Skin epidermis (tissue), 12 donors: ENCODE data around the gene MAMDC4.

Experiments used
- H3K27ac ChIP-seq, 21 experiments: fragments of 200-600 bp; sonication (generic) in 11 of 21; one replicate each; pipeline ENCODE4 v1.5.0; 2020; ENCODE audit warnings: mild to moderate bottlenecking in 3 of 21, inconsistent platforms in 2 of 21, moderate library complexity in 2 of 21
- H3K4me3 ChIP-seq, 7 experiments: fragments of 200-600 bp; sonication (generic) in 2 of 7; one replicate each; pipeline ENCODE4 v1.5.0; 2020; ENCODE audit warnings: inconsistent platforms in 2 of 7, mild to moderate bottlenecking in 2 of 7, moderate library complexity in 1 of 7

The MAMDC4 gene

GRCh38 chr9:136902259-136902821, 50.2 kb downstream of the MAMDC4 start:
- H3K27ac ChIP-seq = peak overlapping the region; percentile 65 to 99 (median 90)
- peak overlapping the region in 1 of 7 experiments; percentile 20 for H3K4me3 ChIP-seq

GRCh38 chr9:136903041-136903554, 51.0 kb downstream of the MAMDC4 start:
- peak overlapping the region in 20 of 21 experiments; percentile 66 to 99 (median 90) for H3K27ac ChIP-seq
- H3K4me3 ChIP-seq = no peak overlapping the region

GRCh38 chr9:136906266-136906665, 54.1 kb downstream of the MAMDC4 start:
- Histone ChIP-seq H3K27ac (peak overlapping the region in 3 of 21 experiments; percentile 35 to 50 (median 46)), H3K4me3 (no peak overlapping the region)

DNA sequence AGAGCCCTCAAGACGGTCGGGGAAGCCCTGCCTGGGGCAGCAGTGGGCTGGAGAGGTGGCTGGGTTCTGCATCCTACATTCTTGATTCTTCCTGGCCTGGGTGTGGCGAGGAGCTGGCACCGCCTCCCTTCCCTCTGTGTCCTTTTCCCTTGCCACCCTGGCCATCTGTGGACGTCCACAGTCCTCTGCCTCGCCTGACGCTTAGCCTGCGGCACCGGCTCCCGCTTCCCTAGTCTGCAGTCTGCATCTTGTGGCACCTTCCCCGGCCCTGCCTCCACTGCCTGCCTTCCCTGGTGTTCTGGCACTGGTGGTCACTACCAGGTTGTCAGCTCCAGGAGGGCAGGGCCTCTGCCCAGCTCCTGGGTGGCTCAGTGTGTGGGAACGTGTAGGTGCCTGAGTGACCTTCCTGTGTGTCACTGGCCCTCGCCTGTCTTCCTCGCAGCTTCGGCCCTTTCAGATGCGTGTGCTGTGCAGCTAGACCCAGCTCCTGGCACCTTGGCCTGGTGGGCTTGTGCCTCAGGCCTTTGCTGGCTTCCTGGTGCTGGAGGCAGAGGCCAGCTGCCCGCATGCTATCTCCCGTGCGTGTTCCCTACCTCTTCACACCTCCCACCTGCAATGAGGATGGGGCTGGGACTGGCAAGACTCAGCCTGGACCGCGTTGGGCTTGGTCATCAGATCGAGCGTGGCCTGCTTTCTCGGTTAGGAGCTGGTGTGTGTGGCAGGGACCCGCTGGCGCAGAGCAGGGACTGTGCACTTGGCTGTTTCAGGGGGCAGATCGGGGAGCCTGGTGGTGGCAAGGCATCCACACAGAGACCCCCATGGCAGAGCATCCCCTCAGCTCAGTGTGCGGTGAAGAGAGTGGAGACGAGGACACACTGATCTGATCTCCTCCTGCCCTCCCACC, 55.1 kb downstream of the MAMDC4 start:
- Histone ChIP-seq H3K27ac (peak overlapping the region in 4 of 21 experiments; percentile 27 to 50 (median 33)), H3K4me3 (no peak overlapping the region)
